ENCODE measurements around the gene PDE9A. TPM values are rescaled to one million over a fixed set of nuclear protein-coding genes. Genes with fewer than 3 reads are reported as not detected.

Gene PDE9A
- total and polyA plus RNA-seq, 2 of the 4 experiments (the other 2 are of a cell fraction): 0.89 to 0.90 TPM

DNA sequence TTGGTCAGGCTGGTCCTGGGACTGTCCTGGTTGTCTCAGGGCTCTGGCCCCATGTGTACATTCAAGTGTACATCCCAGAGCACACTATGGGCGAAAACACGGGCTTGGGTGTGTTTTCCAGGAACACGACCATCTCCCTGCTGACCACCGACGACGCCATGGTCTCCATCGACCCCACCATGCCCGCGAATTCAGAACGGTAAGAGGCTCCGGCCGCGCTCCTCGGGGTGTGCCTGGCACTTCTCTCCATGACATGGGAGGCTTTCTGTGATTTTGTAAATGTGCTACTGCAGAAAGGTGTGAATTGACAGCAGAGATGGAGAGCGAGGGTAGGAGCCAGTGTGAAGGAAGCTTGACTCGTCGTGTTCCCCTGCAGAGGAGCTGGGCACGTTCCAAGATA lies 34.4 kb downstream of the PDE9A start:
- CTCF ChIA-PET: no interaction called here
- Histone ChIP-seq H2BK20ac (ENCODE audit: low read depth, low read length) (no peak overlapping the region), H3K56ac (ENCODE audit: extremely low read depth, insufficient read depth, low read length) (no peak overlapping the region), H3K4ac (ENCODE audit: low read depth, low read length) (no peak overlapping the region), H3K4me1 (ENCODE audit: control insufficient read depth, insufficient read depth, low read length) (no peaks in the 10 kb centered on the region), H4K91ac (ENCODE audit: insufficient read depth, low read depth, low read length) (no peak overlapping the region), H3K79me1 (ENCODE audit: low read depth in 1 of 2, low read length in 2 of 2) (no peaks in the 10 kb centered on the region), H3K9me3 (ENCODE audit: control insufficient read depth, insufficient read depth, low read length) (no peaks in the 10 kb centered on the region; the same call in 1 of the 2 replicates), H3K9me1 (ENCODE audit: insufficient read depth, low read length) (no peaks in the 10 kb centered on the region), H3K4me3 (ENCODE audit: insufficient read depth, low read depth, low read length) (no peak overlapping the region), H4K20me1 (ENCODE audit: insufficient read depth, low read length) (no peaks in the 10 kb centered on the region), H3K9ac (ENCODE audit: low read depth, low read length) (no peak overlapping the region), H2AK5ac (ENCODE audit: low read depth, low read length) (no peak overlapping the region), H3K14ac (replicated peaks; ENCODE audit: low read depth, low read length) (no peak overlapping the region), H2AK9ac (replicated peaks; ENCODE audit: low read depth, low read length, poor library complexity) (no peak overlapping the region), H3K18ac (ENCODE audit: low read depth, low read length) (no peak overlapping the region), H2BK5ac (ENCODE audit: low read depth, low read length, poor library complexity, severe bottlenecking) (no peak overlapping the region), H3K36me3 (ENCODE audit: control insufficient read depth, insufficient read depth, low read length) (no peaks in the 10 kb centered on the region), H2BK120ac (ENCODE audit: low read depth, low read length) (no peak overlapping the region), H2AFZ (replicated peaks; ENCODE audit: low read length, poor library complexity) (no peak overlapping the region), H3K4me2 (ENCODE audit: low read depth, low read length) (no peak overlapping the region), H3K27me3 (ENCODE audit: control insufficient read depth, insufficient read depth, low read length) (no peaks in the 10 kb centered on the region; the same call in 1 of the 2 replicates), H3K27ac (ENCODE audit: insufficient read depth, low read length) (no peak overlapping the region), H4K5ac (ENCODE audit: low read depth, low read length) (no peak overlapping the region), H3K23ac (ENCODE audit: low read depth, low read length) (no peak overlapping the region), H4K8ac (ENCODE audit: low read depth in 2 of 2, low read length in 2 of 2) (no peak overlapping the region), H2BK15ac (ENCODE audit: low read depth, low read length) (no peak overlapping the region)
- intact Hi-C loops (cut with micrococcal nuclease): no loop called here
- 90% methylated on average over 14 of the region's 18 CpGs; no CpG with 5 or more reads in 1 of the 2 experiments for WGBS, 2 experiments (ENCODE audit: extremely low coverage in 2 of 2, insufficient read length in 1 of 2)
- POLR2A ChIA-PET (ENCODE audit: unreplicated experiment): no interaction called here
- dilution Hi-C loops (cut with HindIII; ENCODE audit: low sequenced_read_pairs, unreplicated experiment): no loop called here
- TF ChIP-seq CTCF (conservative IDR thresholded peaks at IDR 0.05; ENCODE audit: low read depth, low read length): no peak
- TF ChIP-seq RCOR1 (IDR thresholded peaks at IDR 0.05; ENCODE audit: insufficient replicate concordance, low read length): no peak
- no peak for ATAC-seq (ENCODE audit: low read depth)
- in situ Hi-C loops (cut with MboI; ENCODE audit: low sequenced_read_pairs): no loop called here
- no peak for DNase-seq
- no TSS peak for BruUV-seq (replicated peaks)
